Kidney (tissue), 14 donors: ENCODE results near the gene SLC9A8. TPM values are rescaled to one million over a fixed set of nuclear protein-coding genes. Genes with fewer than 3 reads are reported as not detected.

Source experiments
- DNase-seq, 5 donors: peaks; one replicate each; pipeline ENCODE4 v3.0.0-alpha.2; 2013 to 2020
- FAIRE-seq: peaks from 2 replicates; lab custom pipeline; 2012; peaks lifted over from hg19 to GRCh38; lab: Jason Lieb, UNC
- H3K27ac ChIP-seq, 2 donors: one replicate each; pipeline ENCODE4 v1.7.0; 2013; ENCODE audit warnings: low read depth in 2 of 2, low read length in 2 of 2, inconsistent platforms in 1 of 2
- H3K27me3 ChIP-seq: one replicate; pipeline ENCODE4 v1.7.1; 2013; ENCODE audit warnings: low read length, inconsistent platforms; ENCODE audit not compliant: control insufficient read depth, insufficient read depth
- H3K36me3 ChIP-seq, 3 donors: one replicate each; pipeline versions ENCODE4 v1.7.0 to v1.7.1; 2013; ENCODE audit warnings: low read length in 3 of 3, control low read depth in 1 of 3, inconsistent platforms in 1 of 3; ENCODE audit not compliant: insufficient read depth in 3 of 3, control insufficient read depth in 2 of 3
- H3K4me1 ChIP-seq, 3 donors: one replicate each; pipeline versions ENCODE4 v1.7.0 to v1.7.1; 2013; ENCODE audit warnings: low read length in 3 of 3, inconsistent platforms in 1 of 3, low read depth in 1 of 3; ENCODE audit not compliant: control insufficient read depth in 2 of 3, insufficient read depth in 2 of 3
- H3K4me3 ChIP-seq, 3 donors: one replicate each; pipeline versions ENCODE4 v1.7.0 to v1.8.1; 2013; ENCODE audit warnings: low read length in 3 of 3, control low read depth in 1 of 3, inconsistent platforms in 1 of 3
- H3K9ac ChIP-seq, 3 donors: one replicate each; pipeline versions ENCODE4 v1.7.0 to v1.7.1; 2013; ENCODE audit warnings: low read length in 3 of 3, control low read depth in 1 of 3, inconsistent platforms in 1 of 3
- H3K9me3 ChIP-seq, 3 donors: one replicate each; pipeline versions ENCODE4 v1.7.0 to v1.7.1; 2013; ENCODE audit warnings: low read length in 3 of 3, control low read depth in 1 of 3, inconsistent platforms in 1 of 3; ENCODE audit not compliant: control insufficient read depth in 2 of 3, insufficient read depth in 1 of 3
- intact Hi-C: fragments of 100-400 bp; cut with DNase I; formaldehyde crosslinking; loops from one replicate; pipeline ENCODE4 v1.11.1; 2022
- polyA plus RNA-seq: library from polyadenylated mRNA; stranded (reverse); fragments of 350-450 nt; fragmentation: Illumina TruSeq; extraction: RNeasy Lipid Tissue Mini Kit (QIAGEN cat#74804); gene quantifications from one replicate; pipeline ENCODE4 v1.2.3, GENCODE V29; 2014; ENCODE audit warnings: low read depth, low replicate concordance; ENCODE audit not compliant: insufficient read depth
- total RNA-seq: library from RNA; stranded (reverse); fragmentation: NEBNext Ultra II Directional; extraction: Animal tissue kit (Norgen Biotek cat#: 25700); gene quantifications from one replicate; pipeline ENCODE4 v1.2.1, GENCODE V29; 2021
- TF ChIP-seq, protein P1 (sequence below): IDR thresholded peaks from 3 replicates; pipeline ENCODE4 v1.5.1; 2012; ENCODE audit warnings: mild to moderate bottlenecking, moderate library complexity, borderline replicate concordance; ENCODE audit not compliant: insufficient read depth; ENCODE audit errors: extremely low read depth
- donor health status: control.
- donor health status: control.
- donor health status: control.
- donor health status: control.
- donor health status: control.
- donor health status: DM: yes; HTN: yes; CAD: no.
- donor health status: Normal renal cell carcinoma (clear cell type).

Gene SLC9A8
- total and polyA plus RNA-seq, 2 donors from 2014 or later = 4.5 to 22.4 TPM

DNA sequence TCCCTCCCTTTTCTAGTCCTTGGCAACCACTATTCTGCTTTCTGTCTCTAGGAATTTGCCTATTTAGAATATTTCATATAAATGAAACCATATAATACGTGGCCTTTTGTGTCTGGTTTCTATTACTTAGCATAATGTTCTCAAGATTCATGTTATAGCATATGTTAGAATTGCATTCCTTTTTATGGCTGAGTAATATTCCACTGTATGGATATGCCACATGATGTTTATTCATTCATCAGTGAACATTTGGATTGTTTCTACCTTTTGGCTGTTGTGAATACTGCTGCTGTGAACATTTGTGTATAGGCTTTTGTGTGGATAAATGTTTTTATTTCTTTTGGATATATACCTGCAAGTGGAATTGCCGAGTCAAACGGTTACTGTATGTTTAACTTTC, 7.1 kb downstream of the SLC9A8 start:
- peaks cover 9 to 22% (median 11%) of the 10 kb centered on the region in 3 donors for H3K36me3 ChIP-seq

DNA sequence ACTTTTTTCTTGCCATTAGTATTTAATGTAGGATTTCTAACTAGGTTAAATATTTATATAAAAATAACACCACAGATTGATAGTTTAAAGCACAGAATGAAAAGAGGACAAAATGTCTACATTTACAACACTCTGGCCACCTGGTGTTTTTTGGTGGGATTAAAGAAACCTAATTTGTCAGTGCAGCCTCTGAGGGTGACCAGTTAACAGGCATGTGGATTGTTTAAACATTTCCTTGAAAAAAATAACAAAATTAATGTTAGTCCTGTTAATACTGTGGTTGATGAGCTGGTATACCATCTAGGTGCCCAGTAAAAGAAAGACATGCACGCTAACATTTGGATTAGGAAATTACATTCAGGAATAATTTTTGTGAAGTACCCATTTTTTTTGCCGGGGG, 8.8 kb downstream of the SLC9A8 start:
- DNase-seq = no peak
- intact Hi-C loops = no loop called here
- FAIRE-seq = no peak
- TF ChIP-seq, protein P1, sequence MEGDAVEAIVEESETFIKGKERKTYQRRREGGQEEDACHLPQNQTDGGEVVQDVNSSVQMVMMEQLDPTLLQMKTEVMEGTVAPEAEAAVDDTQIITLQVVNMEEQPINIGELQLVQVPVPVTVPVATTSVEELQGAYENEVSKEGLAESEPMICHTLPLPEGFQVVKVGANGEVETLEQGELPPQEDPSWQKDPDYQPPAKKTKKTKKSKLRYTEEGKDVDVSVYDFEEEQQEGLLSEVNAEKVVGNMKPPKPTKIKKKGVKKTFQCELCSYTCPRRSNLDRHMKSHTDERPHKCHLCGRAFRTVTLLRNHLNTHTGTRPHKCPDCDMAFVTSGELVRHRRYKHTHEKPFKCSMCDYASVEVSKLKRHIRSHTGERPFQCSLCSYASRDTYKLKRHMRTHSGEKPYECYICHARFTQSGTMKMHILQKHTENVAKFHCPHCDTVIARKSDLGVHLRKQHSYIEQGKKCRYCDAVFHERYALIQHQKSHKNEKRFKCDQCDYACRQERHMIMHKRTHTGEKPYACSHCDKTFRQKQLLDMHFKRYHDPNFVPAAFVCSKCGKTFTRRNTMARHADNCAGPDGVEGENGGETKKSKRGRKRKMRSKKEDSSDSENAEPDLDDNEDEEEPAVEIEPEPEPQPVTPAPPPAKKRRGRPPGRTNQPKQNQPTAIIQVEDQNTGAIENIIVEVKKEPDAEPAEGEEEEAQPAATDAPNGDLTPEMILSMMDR = no peak
- H3K4me3 ChIP-seq = no peak overlapping the region
- H3K4me1 ChIP-seq = peaks cover 0 to 17% (median 10%) of the 10 kb centered on the region in 3 donors
- H3K27ac ChIP-seq = no peak overlapping the region
- no peaks in the 10 kb centered on the region for H3K27me3 ChIP-seq
- peaks cover 9 to 25% (median 11%) of the 10 kb centered on the region in 3 donors for H3K36me3 ChIP-seq
- H3K9ac ChIP-seq = no peak overlapping the region
- H3K9me3 ChIP-seq = no peaks in the 10 kb centered on the region

More for the DNA sequence above, 7.1 kb downstream of the SLC9A8 start:
- intact Hi-C loops = no loop called here
- H3K27me3 ChIP-seq = no peaks in the 10 kb centered on the region
- TF ChIP-seq, protein P1 = no peak
- no peak overlapping the region for H3K4me3 ChIP-seq
- H3K4me1 ChIP-seq = peaks cover 0 to 15% (median 8%) of the 10 kb centered on the region in 3 donors
- H3K27ac ChIP-seq = no peak overlapping the region
- no peak for DNase-seq
- H3K9ac ChIP-seq = no peak overlapping the region
- H3K9me3 ChIP-seq = no peaks in the 10 kb centered on the region
- no peak for FAIRE-seq

DNA sequence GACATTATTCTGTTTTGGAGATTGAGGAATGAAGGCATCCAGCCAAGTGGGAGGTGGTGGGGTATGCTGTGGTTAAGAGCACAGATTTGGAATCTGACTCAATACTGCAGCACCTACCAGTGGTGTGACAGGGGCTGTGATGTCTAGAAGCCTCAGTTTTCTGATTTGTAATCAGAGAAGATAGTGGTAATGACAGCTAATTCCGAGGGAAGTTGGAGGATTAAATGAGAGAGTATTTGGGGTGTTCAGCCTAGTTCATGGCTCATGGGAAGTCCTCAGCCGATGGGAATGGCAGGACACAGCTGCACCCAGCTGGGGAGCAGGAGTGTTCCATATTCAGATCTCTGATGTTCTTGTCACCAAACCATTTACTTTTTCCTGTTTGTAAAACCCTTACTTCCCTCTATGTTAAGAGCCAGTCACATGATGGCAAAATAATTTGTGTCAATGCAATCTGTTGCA, 9.3 kb downstream of the SLC9A8 start:
- no peak overlapping the region for H3K4me3 ChIP-seq
- peaks cover 0 to 17% (median 10%) of the 10 kb centered on the region in 3 donors for H3K4me1 ChIP-seq
- H3K9ac ChIP-seq = no peak overlapping the region
- H3K36me3 ChIP-seq = peaks cover 9 to 25% (median 11%) of the 10 kb centered on the region in 3 donors
- H3K27ac ChIP-seq = peak overlapping the region in 1 of 2 donors; percentile 41
- intact Hi-C loops = no loop called here
- no peaks in the 10 kb centered on the region for H3K27me3 ChIP-seq
- TF ChIP-seq, protein P1 = peak; percentile 30
- DNase-seq (peak in 1 of 5 donors; percentile 34), FAIRE-seq (no peak)
- H3K9me3 ChIP-seq = no peaks in the 10 kb centered on the region
